ENCODE results near the gene SERINC2. TPM values are rescaled to one million over a fixed set of nuclear protein-coding genes. Genes with fewer than 3 reads are reported as not detected.

SERINC2 gene
- total and polyA plus RNA-seq, 9 donors = 0.25 to 15.2 (median 1.5) TPM; not detected in 1

DNA sequence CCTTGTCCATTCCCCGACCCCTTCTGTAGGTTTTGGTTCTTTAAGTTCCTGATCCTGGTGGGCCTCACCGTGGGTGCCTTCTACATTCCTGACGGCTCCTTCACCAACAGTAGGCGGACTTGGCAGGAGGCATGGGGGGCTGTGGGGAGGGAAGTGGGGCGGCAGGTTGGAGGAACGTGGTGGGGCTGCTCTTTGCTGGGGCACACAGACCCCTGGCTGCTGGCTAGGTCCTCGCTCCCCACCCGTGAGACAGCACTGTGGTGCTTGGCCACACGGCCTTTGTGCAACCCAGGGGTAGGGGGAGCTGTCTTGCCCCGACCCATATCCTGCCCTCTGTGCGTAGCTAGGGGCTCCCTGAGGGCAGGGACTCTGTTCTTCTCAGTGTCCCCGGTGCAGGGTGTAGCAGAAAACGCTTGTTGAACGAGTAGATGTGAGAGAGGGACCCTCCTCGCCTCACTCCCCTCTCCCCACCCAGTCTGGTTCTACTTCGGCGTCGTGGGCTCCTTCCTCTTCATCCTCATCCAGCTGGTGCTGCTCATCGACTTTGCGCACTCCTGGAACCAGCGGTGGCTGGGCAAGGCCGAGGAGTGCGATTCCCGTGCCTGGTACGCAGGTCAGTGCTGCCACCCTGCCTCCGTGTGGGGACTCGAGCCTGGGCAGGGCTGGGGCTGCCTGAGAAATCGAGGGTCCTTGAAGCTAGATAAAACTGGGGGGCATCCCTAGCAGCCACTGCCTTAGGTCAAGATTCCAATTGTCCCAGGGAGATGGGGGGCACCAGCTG lies 12.5 kb downstream of the SERINC2 start:
- Histone ChIP-seq H3K36me3 (no peaks in the 10 kb centered on the region), H3K9me3 (no peaks in the 10 kb centered on the region), H3K27ac (no peak overlapping the region), H3K4me3 (no peak overlapping the region), H3K27me3 (no peaks in the 10 kb centered on the region), H3K4me1 (ENCODE audit: insufficient read depth) (no peaks in the 10 kb centered on the region)
- TF ChIP-seq, protein P1, sequence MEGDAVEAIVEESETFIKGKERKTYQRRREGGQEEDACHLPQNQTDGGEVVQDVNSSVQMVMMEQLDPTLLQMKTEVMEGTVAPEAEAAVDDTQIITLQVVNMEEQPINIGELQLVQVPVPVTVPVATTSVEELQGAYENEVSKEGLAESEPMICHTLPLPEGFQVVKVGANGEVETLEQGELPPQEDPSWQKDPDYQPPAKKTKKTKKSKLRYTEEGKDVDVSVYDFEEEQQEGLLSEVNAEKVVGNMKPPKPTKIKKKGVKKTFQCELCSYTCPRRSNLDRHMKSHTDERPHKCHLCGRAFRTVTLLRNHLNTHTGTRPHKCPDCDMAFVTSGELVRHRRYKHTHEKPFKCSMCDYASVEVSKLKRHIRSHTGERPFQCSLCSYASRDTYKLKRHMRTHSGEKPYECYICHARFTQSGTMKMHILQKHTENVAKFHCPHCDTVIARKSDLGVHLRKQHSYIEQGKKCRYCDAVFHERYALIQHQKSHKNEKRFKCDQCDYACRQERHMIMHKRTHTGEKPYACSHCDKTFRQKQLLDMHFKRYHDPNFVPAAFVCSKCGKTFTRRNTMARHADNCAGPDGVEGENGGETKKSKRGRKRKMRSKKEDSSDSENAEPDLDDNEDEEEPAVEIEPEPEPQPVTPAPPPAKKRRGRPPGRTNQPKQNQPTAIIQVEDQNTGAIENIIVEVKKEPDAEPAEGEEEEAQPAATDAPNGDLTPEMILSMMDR (IDR thresholded peaks at IDR 0.05) = no peak
- no peak for TF ChIP-seq POLR2A (IDR thresholded peaks at IDR 0.05)
- TF ChIP-seq EP300 (IDR thresholded peaks at IDR 0.05) = no peak
- intact Hi-C loops (cut with DNase I) = loop anchor here in 2 of 4 donors (10.0 kb wide), 3 partner anchors 241 to 621 kb away; no protein-coding TSS in a partner anchor
- whole genome bisulfite sequencing, 3 donors = 70 to 81% (median 78%) methylated on average over 28 of the region's 28 CpGs
- DNase-seq = no peak

DNA sequence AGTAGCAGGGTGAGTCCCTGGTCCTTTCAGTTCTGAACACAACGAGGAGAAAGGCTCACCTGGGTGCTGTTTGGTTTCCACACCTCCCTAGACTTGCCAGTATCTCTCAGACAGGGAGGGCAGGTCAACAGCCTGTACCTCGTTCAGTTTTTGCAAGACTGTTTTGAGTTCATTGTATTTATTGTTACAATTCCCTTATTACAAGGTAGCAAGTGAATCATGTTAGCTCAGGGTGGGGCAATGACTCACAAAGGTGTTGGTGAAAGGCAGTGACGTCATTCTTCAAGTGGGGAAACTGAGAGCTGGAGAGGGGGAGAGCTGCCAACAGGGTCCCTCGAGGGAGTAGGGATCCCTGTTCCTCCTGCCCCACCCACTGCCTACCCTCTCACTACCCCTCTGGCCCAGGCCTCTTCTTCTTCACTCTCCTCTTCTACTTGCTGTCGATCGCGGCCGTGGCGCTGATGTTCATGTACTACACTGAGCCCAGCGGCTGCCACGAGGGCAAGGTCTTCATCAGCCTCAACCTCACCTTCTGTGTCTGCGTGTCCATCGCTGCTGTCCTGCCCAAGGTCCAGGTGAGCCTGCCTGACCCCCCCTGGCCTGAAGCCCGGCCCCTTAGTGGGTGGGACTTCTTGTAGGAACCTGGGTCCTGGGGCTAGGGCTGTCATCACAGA lies 13.4 kb downstream of the SERINC2 start:
- Histone ChIP-seq H3K27ac (no peak overlapping the region), H3K4me1 (ENCODE audit: insufficient read depth) (no peaks in the 10 kb centered on the region), H3K27me3 (no peaks in the 10 kb centered on the region), H3K4me3 (no peak overlapping the region), H3K9me3 (no peaks in the 10 kb centered on the region), H3K36me3 (no peaks in the 10 kb centered on the region)
- 73 to 77% (median 75%) methylated on average over 14 of the region's 14 CpGs for WGBS, 3 donors
- DNase-seq = no peak
- TF ChIP-seq POLR2A (IDR thresholded peaks at IDR 0.05) (no peak), EP300 (IDR thresholded peaks at IDR 0.05) (no peak)
- TF ChIP-seq, protein P1 (IDR thresholded peaks at IDR 0.05) = no peak
- intact Hi-C loops (cut with DNase I) = loop anchor here in 2 of 4 donors (10.0 kb wide), 3 partner anchors 242 to 622 kb away; no protein-coding TSS in a partner anchor

DNA sequence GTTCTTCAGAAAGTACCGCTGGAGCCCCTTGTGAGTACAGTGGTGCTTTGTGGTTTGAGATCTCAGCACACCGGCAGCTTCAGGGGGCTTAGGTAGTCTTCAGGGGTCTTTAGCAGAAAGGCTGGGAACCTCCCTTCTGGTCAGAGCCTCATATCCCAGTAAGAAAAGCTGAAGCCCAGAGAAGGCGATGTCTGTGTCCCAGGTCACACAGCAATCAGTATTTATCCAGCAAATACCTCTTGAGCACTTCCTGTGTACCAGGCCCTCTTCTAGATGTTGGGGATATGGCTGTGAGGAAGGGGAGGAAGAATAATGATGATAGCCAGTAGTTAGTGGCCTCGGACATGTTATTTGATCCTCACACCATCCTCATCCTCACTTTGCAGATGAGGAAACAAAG lies 14.3 kb downstream of the SERINC2 start:
- H3K27ac ChIP-seq = no peak overlapping the region
- intact Hi-C loops (cut with DNase I) = loop anchor here in 2 of 4 donors (10.0 kb wide), 3 partner anchors 243 to 623 kb away; no protein-coding TSS in a partner anchor
- H3K9me3 ChIP-seq = no peaks in the 10 kb centered on the region
- DNase-seq = no peak
- H3K4me3 ChIP-seq = no peak overlapping the region
- TF ChIP-seq, protein P1 (IDR thresholded peaks at IDR 0.05) = no peak
- no peaks in the 10 kb centered on the region for H3K4me1 ChIP-seq (ENCODE audit: insufficient read depth)
- H3K27me3 ChIP-seq = no peaks in the 10 kb centered on the region
- 93 to 95% (median 94%) methylated on average over 4 of the region's 4 CpGs for WGBS, 3 donors
- no peaks in the 10 kb centered on the region for H3K36me3 ChIP-seq

DNA sequence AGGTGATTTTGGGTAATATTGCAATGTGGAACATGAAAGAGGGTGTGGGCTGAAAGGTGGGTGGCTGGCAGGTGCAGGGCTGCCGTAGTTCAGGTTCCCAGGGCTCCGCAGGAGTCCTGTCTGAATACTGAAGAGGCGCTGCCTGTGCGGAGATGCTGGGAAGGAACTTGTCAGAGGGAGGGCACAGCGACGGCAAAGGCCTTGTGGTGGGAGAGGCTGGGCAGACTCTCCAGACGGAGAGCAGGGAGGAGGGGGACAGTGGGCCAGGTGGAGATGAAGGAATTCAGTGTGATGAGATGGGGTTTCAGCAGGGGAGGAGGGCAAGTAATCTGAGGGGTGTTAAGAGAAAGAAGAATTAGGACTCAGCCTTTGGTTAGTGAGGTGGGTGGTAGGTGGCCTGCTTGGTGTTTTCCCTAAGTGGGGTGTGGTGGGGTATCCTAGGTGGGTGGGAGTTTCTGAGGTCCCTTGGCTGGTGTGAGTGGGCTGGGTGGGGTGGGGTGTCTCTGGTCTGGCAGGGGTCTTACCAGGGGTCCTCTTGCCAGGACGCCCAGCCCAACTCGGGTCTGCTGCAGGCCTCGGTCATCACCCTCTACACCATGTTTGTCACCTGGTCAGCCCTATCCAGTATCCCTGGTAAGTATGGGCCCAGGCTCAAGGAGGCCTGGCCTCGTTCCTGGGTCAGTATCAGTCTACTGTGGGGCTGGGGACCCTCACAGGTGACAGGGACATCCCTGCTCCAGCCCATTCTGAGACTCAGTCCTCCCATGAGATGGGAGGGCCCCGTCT lies 15.6 kb downstream of the SERINC2 start:
- DNase-seq = no peak
- intact Hi-C loops (cut with DNase I) = loop anchor here in 2 of 4 donors (10.0 kb wide), 3 partner anchors 244 to 624 kb away; no protein-coding TSS in a partner anchor
- Histone ChIP-seq H3K36me3 (no peaks in the 10 kb centered on the region), H3K9me3 (no peaks in the 10 kb centered on the region), H3K4me3 (no peak overlapping the region), H3K27ac (no peak overlapping the region), H3K4me1 (ENCODE audit: insufficient read depth) (no peaks in the 10 kb centered on the region), H3K27me3 (no peaks in the 10 kb centered on the region)
- TF ChIP-seq EP300 (IDR thresholded peaks at IDR 0.05) (no peak), POLR2A (IDR thresholded peaks at IDR 0.05) (no peak)
- TF ChIP-seq, protein P1 (IDR thresholded peaks at IDR 0.05) = no peak
- WGBS, 3 donors = 89 to 95% (median 93%) methylated on average over 11 to 12 of the region's 12 CpGs
